Neural progenitor cell (in vitro differentiated cells): ENCODE results near the gene STK39. TPM values are rescaled to one million over a fixed set of nuclear protein-coding genes. Genes with fewer than 3 reads are reported as not detected.

Experiments used
- DNase-seq: peaks from one replicate; pipeline ENCODE4 v3.0.0-alpha.2; 2016; ENCODE audit warnings: low spot score
- H2AFZ ChIP-seq: fragments of 200-600 bp; sonication (generic); replicated peaks from 2 replicates; pipeline ENCODE4 v1.6.1; 2016; ENCODE audit warnings: antibody characterized with exemption
- H3F3A ChIP-seq: fragments of 200-600 bp; sonication (generic); 2 replicates; pipeline ENCODE4 v1.6.1; 2016; ENCODE audit warnings: antibody characterized with exemption, low read depth
- H3K27ac ChIP-seq: fragments of 200-600 bp; sonication (generic); 2 replicates; pipeline ENCODE4 v1.5.1; 2016; ENCODE audit warnings: mild to moderate bottlenecking
- H3K27me3 ChIP-seq: fragments of 200-600 bp; sonication (generic); 2 replicates; pipeline ENCODE4 v1.6.1; 2016; ENCODE audit warnings: mild to moderate bottlenecking, moderate library complexity
- H3K36me3 ChIP-seq: fragments of 200-600 bp; sonication (generic); 2 replicates; pipeline ENCODE4 v1.5.1; 2016
- H3K4me1 ChIP-seq: fragments of 200-600 bp; sonication (generic); 2 replicates; pipeline ENCODE4 v1.6.1; 2016; ENCODE audit warnings: mixed run types
- H3K4me2 ChIP-seq: fragments of 200-600 bp; sonication (generic); 2 replicates; pipeline ENCODE4 v1.6.1; 2016
- H3K4me3 ChIP-seq: fragments of 200-600 bp; sonication (generic); 2 replicates; pipeline ENCODE4 v1.5.1; 2016
- H3K79me2 ChIP-seq: fragments of 200-600 bp; sonication (generic); 2 replicates; pipeline ENCODE4 v1.6.1; 2016; ENCODE audit warnings: low read depth
- H3K9ac ChIP-seq: fragments of 200-600 bp; sonication (generic); 2 replicates; pipeline ENCODE4 v1.6.1; 2016
- H3K9me3 ChIP-seq: fragments of 200-600 bp; sonication (generic); 2 replicates; pipeline ENCODE4 v1.5.1; 2016; ENCODE audit warnings: low read depth
- H4K20me1 ChIP-seq: fragments of 200-600 bp; sonication (generic); 2 replicates; pipeline ENCODE4 v1.6.1; 2016; ENCODE audit warnings: low read depth
- H3K27ac Mint-ChIP-seq: 3 replicates; pipeline ENCODE4 v1.8.0; 2021; ENCODE audit warnings: mixed read lengths
- H3K27me3 Mint-ChIP-seq: 2 replicates; pipeline ENCODE4 v1.8.0; 2022; ENCODE audit warnings: low read depth, mild to moderate bottlenecking, inconsistent platforms, moderate library complexity, mixed read lengths; ENCODE audit not compliant: insufficient read depth
- H3K36me3 Mint-ChIP-seq: 3 replicates; pipeline ENCODE4 v1.8.0; 2021; ENCODE audit warnings: mixed read lengths
- H3K4me1 Mint-ChIP-seq: 3 replicates; pipeline ENCODE4 v1.8.0; 2021; ENCODE audit warnings: mixed read lengths
- H3K4me3 Mint-ChIP-seq: 3 replicates; pipeline ENCODE4 v1.8.0; 2021; ENCODE audit warnings: mild to moderate bottlenecking, moderate library complexity, mixed read lengths
- H3K9me3 Mint-ChIP-seq: 3 replicates; pipeline ENCODE4 v1.8.0; 2020; ENCODE audit warnings: mixed read lengths
- CTCF ChIP-seq: fragments of 200-600 bp; sonication (generic); IDR thresholded peaks from 2 replicates; pipeline ENCODE4 v1.5.1; 2017; ENCODE audit warnings: antibody characterized with exemption, mild to moderate bottlenecking
- EZH2 ChIP-seq: fragments of 200-600 bp; sonication (generic); IDR thresholded peaks from 2 replicates; pipeline ENCODE4 v1.6.1; 2017; ENCODE audit warnings: antibody characterized with exemption, mild to moderate bottlenecking, moderate library complexity
- EZH2phosphoT487 ChIP-seq: fragments of 200-600 bp; sonication (generic); IDR thresholded peaks from 2 replicates; pipeline ENCODE4 v1.6.1; 2017; ENCODE audit warnings: antibody characterized with exemption
- total RNA-seq: library from RNA; depleted of rRNA; stranded (reverse); fragments of >200 nt; gene quantifications from 2 replicates; pipeline ENCODE4 v1.2.3, GENCODE V29; 2015; ENCODE audit warnings: low replicate concordance

The STK39 gene
- total RNA-seq, 1 donor from 2014 or later = 23.8 TPM

GRCh38 chr2:168157926-168158325, 89.5 kb downstream of the STK39 start:
- DNase-seq = no peak
- no peak overlapping the region for H3K4me3 ChIP-seq
- no peak overlapping the region for H3K27ac Mint-ChIP-seq
- no peaks in the 10 kb centered on the region for H3K9me3 Mint-ChIP-seq
- H3K4me2 ChIP-seq = no peak overlapping the region
- H3F3A ChIP-seq = no peaks in the 10 kb centered on the region
- no peaks in the 10 kb centered on the region for H4K20me1 ChIP-seq
- no peak overlapping the region for H3K9ac ChIP-seq
- H3K4me1 Mint-ChIP-seq = peaks cover 3% of the 10 kb centered on the region
- no peaks in the 10 kb centered on the region for H3K79me2 ChIP-seq
- H3K4me1 ChIP-seq = peaks cover 6% of the 10 kb centered on the region
- no peak overlapping the region for H3K27ac ChIP-seq
- peaks cover 2% of the 10 kb centered on the region for H3K27me3 Mint-ChIP-seq
- no peaks in the 10 kb centered on the region for H3K36me3 ChIP-seq
- H2AFZ ChIP-seq = no peak overlapping the region
- TF ChIP-seq CTCF = no peak
- TF ChIP-seq EZH2 = no peak
- TF ChIP-seq EZH2phosphoT487 = no peak
- peaks cover 7% of the 10 kb centered on the region for H3K36me3 Mint-ChIP-seq
- H3K9me3 ChIP-seq = no peaks in the 10 kb centered on the region
- no peaks in the 10 kb centered on the region for H3K27me3 ChIP-seq
- no peak overlapping the region for H3K4me3 Mint-ChIP-seq

GRCh38 chr2:168157070-168157469, 90.3 kb downstream of the STK39 start:
- no peak overlapping the region for H3K27ac Mint-ChIP-seq
- no peaks in the 10 kb centered on the region for H3K9me3 Mint-ChIP-seq

GRCh38 chr2:168156661-168157060, 90.7 kb downstream of the STK39 start:
- H3K27ac Mint-ChIP-seq = no peak overlapping the region

More at GRCh38 chr2:168157070-168157469, 90.3 kb downstream of the STK39 start:
- Histone ChIP-seq H3K36me3 (no peaks in the 10 kb centered on the region), H3K4me1 (peaks cover 6% of the 10 kb centered on the region), H3K4me3 (no peak overlapping the region), H2AFZ (no peak overlapping the region), H3K4me2 (no peak overlapping the region), H3F3A (no peaks in the 10 kb centered on the region), H3K9ac (no peak overlapping the region), H4K20me1 (no peaks in the 10 kb centered on the region), H3K9me3 (no peaks in the 10 kb centered on the region), H3K27ac (no peak overlapping the region), H3K27me3 (no peaks in the 10 kb centered on the region), H3K79me2 (no peaks in the 10 kb centered on the region)
- H3K4me3 Mint-ChIP-seq = no peak overlapping the region
- no peak for TF ChIP-seq EZH2phosphoT487
- no peak for TF ChIP-seq EZH2
- TF ChIP-seq CTCF = no peak
- H3K36me3 Mint-ChIP-seq = peaks cover 9% of the 10 kb centered on the region
- peaks cover 2% of the 10 kb centered on the region for H3K27me3 Mint-ChIP-seq
- DNase-seq = no peak
- H3K4me1 Mint-ChIP-seq = peaks cover 3% of the 10 kb centered on the region

More at GRCh38 chr2:168156661-168157060, 90.7 kb downstream of the STK39 start:
- Mint-ChIP-seq H3K4me1 (peaks cover 3% of the 10 kb centered on the region), H3K4me3 (no peak overlapping the region), H3K9me3 (no peaks in the 10 kb centered on the region), H3K27me3 (peaks cover 2% of the 10 kb centered on the region), H3K36me3 (peaks cover 10% of the 10 kb centered on the region)
- TF ChIP-seq EZH2phosphoT487 (no peak), EZH2 (no peak), CTCF (no peak)
- no peaks in the 10 kb centered on the region for H3K36me3 ChIP-seq
- H3K4me1 ChIP-seq = peaks cover 6% of the 10 kb centered on the region
- DNase-seq = no peak
- H3K27ac ChIP-seq = no peak overlapping the region
- H3K9me3 ChIP-seq = no peaks in the 10 kb centered on the region
- no peaks in the 10 kb centered on the region for H3K27me3 ChIP-seq
- no peak overlapping the region for H2AFZ ChIP-seq
- no peaks in the 10 kb centered on the region for H4K20me1 ChIP-seq
- no peak overlapping the region for H3K4me2 ChIP-seq
- H3K79me2 ChIP-seq = no peaks in the 10 kb centered on the region
- H3F3A ChIP-seq = no peaks in the 10 kb centered on the region
- no peak overlapping the region for H3K9ac ChIP-seq
- no peak overlapping the region for H3K4me3 ChIP-seq
